Activated CD4-positive, alpha-beta memory T cell treated with anti-CD3 and anti-CD28 coated beads for 36 hours (primary cell): Measurements from ENCODE around the gene PLCL2. TPM values are rescaled to one million over a fixed set of nuclear protein-coding genes. Genes with fewer than 3 reads are reported as not detected.

Experiments used
- CTCF ChIA-PET: fragments of 350-600 bp; sonication (Branson Sonifier 250); formaldehyde crosslinking; loops from one replicate; lab custom pipeline; 2021; ENCODE audit warnings: antibody characterized with exemption, inconsistent platforms; lab: Charles Lee
- POLR2A ChIA-PET: fragments of 350-600 bp; sonication (Branson Sonifier 250); formaldehyde crosslinking; loops from one replicate; lab custom pipeline; 2021; ENCODE audit warnings: antibody characterized with exemption; lab: Charles Lee
- DNase-seq: peaks from one replicate; pipeline ENCODE4 v3.0.0-alpha.2; 2020
- H3K27ac Mint-ChIP-seq: one replicate; pipeline ENCODE4 v1.8.0; 2021; ENCODE audit warnings: mixed read lengths
- H3K27me3 Mint-ChIP-seq: one replicate; pipeline ENCODE4 v1.8.0; 2021; ENCODE audit warnings: mixed read lengths
- H3K36me3 Mint-ChIP-seq: one replicate; pipeline ENCODE4 v1.8.0; 2021; ENCODE audit warnings: mixed read lengths
- H3K4me1 Mint-ChIP-seq: one replicate; pipeline ENCODE4 v1.8.0; 2021; ENCODE audit warnings: low read depth, mixed read lengths
- H3K4me3 Mint-ChIP-seq: one replicate; pipeline ENCODE4 v1.8.0; 2021; ENCODE audit warnings: mild to moderate bottlenecking, mixed read lengths
- H3K9me3 Mint-ChIP-seq: one replicate; pipeline ENCODE4 v1.8.0; 2021; ENCODE audit warnings: mixed read lengths
- intact Hi-C: fragments of 100-400 bp; cut with micrococcal nuclease; formaldehyde crosslinking; loops from one replicate; pipeline ENCODE4 v1.15.1; 2023
- total RNA-seq, 2 experiments: library from RNA; stranded (reverse); gene quantifications; one replicate each; pipeline ENCODE4 v1.2.3, GENCODE V29; 2021

The PLCL2 gene
- total RNA-seq, 2 experiments from 2014 or later: 16.7 to 17.1 TPM

GRCh38 chr3:17133632-17134545 is 249.1 kb downstream of the PLCL2 start:
- Mint-ChIP-seq H3K27me3 (no peaks in the 10 kb centered on the region), H3K9me3 (peaks cover 5% of the 10 kb centered on the region), H3K27ac (no peak overlapping the region), H3K4me3 (no peak overlapping the region), H3K4me1 (no peaks in the 10 kb centered on the region), H3K36me3 (no peaks in the 10 kb centered on the region)
- CTCF ChIA-PET: interaction anchor here (1.0 kb wide), 1 partner anchor 306 kb away, joined by 4 read pairs; no protein-coding TSS in a partner anchor
- DNase-seq: no peak
- POLR2A ChIA-PET: no interaction called here
- intact Hi-C loops: no loop called here

GRCh38 chr3:17135696-17136095 is 250.9 kb downstream of the PLCL2 start:
- H3K27ac Mint-ChIP-seq: no peak overlapping the region
- POLR2A ChIA-PET: no interaction called here
- no peaks in the 10 kb centered on the region for H3K36me3 Mint-ChIP-seq
- peaks cover 5% of the 10 kb centered on the region for H3K9me3 Mint-ChIP-seq
- intact Hi-C loops: no loop called here
- no peaks in the 10 kb centered on the region for H3K4me1 Mint-ChIP-seq
- CTCF ChIA-PET: interaction anchor here (0.6 kb wide), 1 partner anchor 295 kb away, joined by 4 read pairs; no protein-coding TSS in a partner anchor
- H3K4me3 Mint-ChIP-seq: no peak overlapping the region
- H3K27me3 Mint-ChIP-seq: no peaks in the 10 kb centered on the region
- no peak for DNase-seq

- intact Hi-C loops: no loop called here
- no peak overlapping the region for H3K27ac Mint-ChIP-seq
- no peaks in the 10 kb centered on the region for H3K36me3 Mint-ChIP-seq
- POLR2A ChIA-PET: no interaction called here
- CTCF ChIA-PET: interaction anchor here (0.6 kb wide), 1 partner anchor 296 kb away, joined by 4 read pairs; no protein-coding TSS in a partner anchor
- H3K4me3 Mint-ChIP-seq: no peak overlapping the region
- no peaks in the 10 kb centered on the region for H3K4me1 Mint-ChIP-seq
- H3K9me3 Mint-ChIP-seq: peaks cover 5% of the 10 kb centered on the region
- H3K27me3 Mint-ChIP-seq: no peaks in the 10 kb centered on the region
- DNase-seq: no peak
Measured at GRCh38 chr3:17136136-17136721, 251.5 kb downstream of the PLCL2 start.

- Mint-ChIP-seq H3K4me3 (no peak overlapping the region), H3K36me3 (no peaks in the 10 kb centered on the region), H3K27me3 (no peaks in the 10 kb centered on the region), H3K27ac (no peak overlapping the region), H3K9me3 (peaks cover 5% of the 10 kb centered on the region), H3K4me1 (no peaks in the 10 kb centered on the region)
- intact Hi-C loops: no loop called here
- ChIA-PET POLR2A (no interaction called here), CTCF (no interaction called here)
- DNase-seq: no peak
Measured at GRCh38 chr3:17137321-17137826, 252.6 kb downstream of the PLCL2 start.

DNA sequence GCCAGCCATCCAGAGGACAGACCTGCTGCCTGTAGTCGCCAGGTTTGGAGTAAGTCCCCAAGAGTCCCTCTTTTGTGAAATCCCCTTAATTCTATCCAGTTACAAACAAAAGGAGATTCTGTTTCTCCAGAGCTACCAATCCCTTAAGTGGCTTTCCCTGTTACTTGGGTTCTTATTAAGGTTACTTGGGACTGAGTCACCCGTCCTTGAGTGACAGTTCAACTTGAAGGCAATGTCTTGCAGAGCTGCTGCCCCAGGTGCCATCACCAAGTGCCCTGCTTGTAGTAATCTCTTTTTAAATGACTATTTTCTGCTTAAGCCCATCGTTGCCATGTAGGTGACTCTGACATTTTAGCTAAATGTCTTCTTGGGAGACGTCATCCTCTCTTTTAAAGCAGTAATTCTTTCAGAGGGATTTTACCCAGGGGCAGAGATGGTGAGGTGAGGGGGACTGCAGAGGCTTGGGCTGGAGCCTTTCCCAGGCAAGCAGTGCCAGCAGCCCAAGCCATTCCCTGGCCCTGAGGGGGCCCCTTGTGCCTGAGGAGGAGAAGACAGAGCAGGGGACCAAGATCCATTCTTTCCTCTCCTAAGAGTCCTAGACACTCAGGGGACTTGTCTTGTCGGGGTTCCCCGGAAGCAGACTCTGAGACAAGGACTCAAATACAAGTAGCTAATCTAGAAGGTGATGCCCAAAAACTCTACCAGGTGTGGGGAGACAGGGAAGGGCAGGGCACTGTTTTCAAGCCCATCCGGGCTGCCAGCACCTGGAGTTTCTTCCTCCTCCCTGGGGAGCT is 253.7 kb downstream of the PLCL2 start:
- CTCF ChIA-PET: no interaction called here
- H3K4me1 Mint-ChIP-seq: no peaks in the 10 kb centered on the region
- H3K27ac Mint-ChIP-seq: no peak overlapping the region
- H3K27me3 Mint-ChIP-seq: no peaks in the 10 kb centered on the region
- intact Hi-C loops: no loop called here
- POLR2A ChIA-PET: no interaction called here
- no peaks in the 10 kb centered on the region for H3K36me3 Mint-ChIP-seq
- no peak for DNase-seq
- peaks cover 5% of the 10 kb centered on the region for H3K9me3 Mint-ChIP-seq
- no peak overlapping the region for H3K4me3 Mint-ChIP-seq
